SH-SY5Y (cell line): ENCODE results near the gene PKIG.

Source experiments
- GATA2 ChIP-seq: IDR thresholded peaks from 2 replicates; pipeline ENCODE4 v1.6.1; 2011; ENCODE audit warnings: mild to moderate bottlenecking, low read depth, low read length
- GATA3 ChIP-seq: IDR thresholded peaks from 2 replicates; pipeline ENCODE4 v1.6.1; 2011; ENCODE audit warnings: low read depth, mild to moderate bottlenecking, low read length, moderate library complexity

Gene PKIG

DNA sequence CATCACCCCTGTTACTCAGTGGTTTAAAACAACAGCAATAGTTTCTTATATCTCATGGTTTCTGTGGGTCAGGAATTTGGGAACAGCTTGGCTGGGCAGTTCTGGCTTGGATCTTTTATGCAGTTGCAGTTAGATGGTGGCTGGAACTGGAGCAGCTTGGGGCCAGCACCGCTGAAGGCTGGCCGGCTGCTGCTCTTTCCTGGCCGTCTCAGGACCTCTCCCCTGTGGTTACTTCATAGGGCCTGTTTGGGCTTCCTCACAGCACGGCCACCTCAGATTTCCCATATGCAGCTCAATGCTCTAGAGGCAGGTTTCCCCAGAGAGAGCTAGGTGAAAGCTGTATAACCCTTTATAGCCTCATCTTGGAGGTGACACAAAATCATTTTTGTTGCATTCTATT lies 15.6 kb downstream of the PKIG start:
- TF ChIP-seq GATA2 = no peak
- no peak for TF ChIP-seq GATA3

DNA sequence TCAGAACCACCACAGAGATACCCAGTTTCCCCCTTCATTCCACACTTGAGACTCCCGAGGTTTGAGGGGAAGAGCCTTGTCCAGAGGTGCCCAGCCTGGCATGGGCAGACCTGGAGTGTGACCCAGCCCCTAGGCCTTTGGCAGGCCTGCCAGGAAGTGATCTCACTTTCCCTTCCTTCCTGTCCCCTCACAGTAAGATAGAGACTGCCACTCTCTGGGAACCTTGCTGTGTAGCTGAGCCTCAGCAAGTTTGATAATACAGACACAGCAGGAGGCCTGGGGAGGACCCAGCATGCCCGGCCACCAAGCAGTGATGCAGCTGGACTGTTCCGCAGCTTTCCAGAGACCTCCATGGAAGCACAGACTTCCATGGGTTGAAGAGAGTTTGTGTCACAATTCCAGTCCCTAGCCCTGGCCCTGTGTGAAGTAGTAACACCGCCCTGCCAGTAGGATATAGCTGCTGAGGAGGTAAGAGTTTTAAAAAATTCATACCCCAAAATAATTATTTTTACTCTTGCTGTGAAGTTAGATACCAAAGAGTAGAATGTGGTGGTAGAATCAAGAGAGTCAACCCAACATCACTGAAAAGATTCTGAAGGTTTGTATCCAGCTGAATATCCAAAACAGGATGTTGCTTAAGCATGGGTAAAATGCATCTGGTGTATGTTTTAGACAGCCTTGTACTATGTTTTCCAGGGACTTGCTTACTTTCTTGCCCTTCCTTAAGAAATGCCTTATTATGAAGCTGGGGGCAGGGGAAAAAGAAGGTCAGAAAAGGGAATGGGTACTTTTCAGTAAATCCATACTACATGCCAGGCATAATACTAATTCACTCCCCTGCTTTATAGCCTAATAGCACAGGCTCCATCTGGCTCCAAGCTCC lies 16.3 kb downstream of the PKIG start:
- TF ChIP-seq GATA3 (no peak), GATA2 (no peak)

DNA sequence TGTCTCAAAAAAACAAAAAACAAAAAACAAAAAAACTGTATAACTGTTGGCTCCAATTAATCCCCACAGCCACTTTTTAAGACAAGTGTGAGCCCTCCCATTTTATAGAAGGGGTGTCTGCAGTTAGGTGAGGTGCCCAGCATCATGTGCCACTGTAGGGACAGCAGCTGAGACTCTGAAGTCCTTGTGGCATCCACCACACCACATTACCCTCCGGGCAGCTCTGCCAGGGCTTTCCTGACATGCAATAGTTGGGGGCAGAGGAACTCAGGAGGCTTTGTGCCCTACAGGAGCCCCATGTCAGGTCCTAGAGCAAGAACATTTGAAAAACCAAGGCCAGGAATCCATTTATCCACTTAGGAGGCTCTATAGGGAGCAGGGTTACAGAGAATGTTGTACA lies 17.3 kb downstream of the PKIG start:
- no peak for TF ChIP-seq GATA2
- TF ChIP-seq GATA3 = no peak

GRCh38 chr20:44600301-44600700 lies 17.9 kb downstream of the PKIG start:
- TF ChIP-seq GATA3 (no peak), GATA2 (no peak)

GRCh38 chr20:44600758-44601201 lies 18.4 kb downstream of the PKIG start:
- TF ChIP-seq GATA2 (no peak), GATA3 (no peak)

GRCh38 chr20:44601236-44601671 lies 18.9 kb downstream of the PKIG start:
- no peak for TF ChIP-seq GATA2

GRCh38 chr20:44601801-44602204 lies 19.4 kb downstream of the PKIG start:
- TF ChIP-seq GATA3 = no peak

GRCh38 chr20:44603327-44603726 lies 20.9 kb downstream of the PKIG start:
- TF ChIP-seq GATA3 = no peak
- no peak for TF ChIP-seq GATA2

DNA sequence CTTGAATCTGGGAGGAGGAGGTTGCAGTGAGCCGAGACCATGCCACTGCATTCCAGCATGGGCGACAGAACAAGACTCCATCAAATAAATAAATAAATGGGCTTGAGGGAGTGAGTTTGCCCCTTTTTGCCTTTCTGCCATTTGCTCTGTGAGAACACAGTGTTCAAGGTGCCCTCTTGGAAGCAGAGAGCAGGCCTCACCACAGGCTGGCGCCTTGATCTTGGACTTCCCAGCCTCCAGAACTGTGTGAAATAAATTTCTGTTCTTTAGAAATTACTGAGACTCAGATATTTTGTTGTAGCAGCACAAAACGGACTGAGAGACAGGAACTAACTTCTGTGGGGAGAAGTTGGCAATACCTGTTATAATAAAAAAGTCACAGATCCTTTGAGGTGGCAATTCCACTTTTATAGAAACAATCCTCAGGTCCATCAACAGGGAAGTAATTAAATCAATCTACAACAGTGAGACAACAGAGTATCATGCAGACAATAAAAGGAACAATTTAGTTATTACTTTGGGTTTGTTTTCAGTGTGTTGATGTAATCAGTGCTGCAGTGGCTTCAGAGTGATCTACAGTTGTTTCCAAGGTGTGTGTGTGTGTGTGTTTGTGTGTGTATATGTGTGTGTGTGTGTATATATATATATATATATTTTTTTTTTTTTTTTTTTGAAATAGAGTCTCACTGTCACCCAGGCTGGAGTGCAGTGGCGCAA lies 24.5 kb downstream of the PKIG start:
- TF ChIP-seq GATA2 (no peak), GATA3 (no peak)

GRCh38 chr20:44609006-44609515 lies 26.7 kb downstream of the PKIG start:
- TF ChIP-seq GATA3 = no peak
- no peak for TF ChIP-seq GATA2

DNA sequence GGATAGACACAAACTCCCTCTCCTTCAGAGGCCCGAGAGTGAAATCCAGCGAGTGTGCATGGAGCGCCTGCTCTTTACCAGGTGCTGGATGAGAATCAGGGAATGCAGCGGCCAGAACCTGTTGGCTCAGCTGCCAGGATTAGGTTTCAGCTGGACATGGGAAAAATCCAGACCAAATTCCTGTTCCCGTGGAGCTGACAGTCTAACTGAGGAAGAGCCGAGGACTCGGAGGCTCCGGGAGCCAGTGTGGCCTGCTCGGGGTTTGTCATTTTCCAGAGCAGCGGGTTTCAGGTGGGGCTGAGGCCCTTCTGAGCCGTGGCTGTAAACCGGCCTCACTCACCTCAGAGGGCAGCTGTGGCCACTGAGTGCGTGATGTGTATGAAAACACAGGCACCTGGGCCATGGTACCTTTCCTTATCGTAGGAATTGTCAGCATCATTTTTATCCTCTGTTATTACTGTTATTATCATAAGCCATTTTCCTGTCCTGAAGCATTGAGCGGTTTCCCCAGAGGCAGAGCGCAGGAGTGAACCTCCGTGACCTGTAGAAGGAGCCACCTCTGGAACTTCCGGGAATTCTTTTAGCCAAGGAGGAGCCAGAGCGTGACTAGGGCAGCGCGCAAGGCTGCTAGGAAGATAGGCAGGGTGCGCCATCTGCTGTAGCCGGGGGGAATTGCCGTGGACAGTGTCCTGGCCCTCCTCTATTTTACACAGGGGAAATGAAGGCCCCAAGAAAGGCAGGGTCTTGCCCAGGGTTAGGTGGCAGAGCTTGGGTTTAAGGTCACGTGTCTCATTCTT lies 27.3 kb downstream of the PKIG start:
- TF ChIP-seq GATA2 (no peak), GATA3 (no peak)

- no peak for TF ChIP-seq GATA2
- TF ChIP-seq GATA3 = no peak
These were observed 28.1 kb downstream of the PKIG start for GRCh38 chr20:44610313-44610962.

DNA sequence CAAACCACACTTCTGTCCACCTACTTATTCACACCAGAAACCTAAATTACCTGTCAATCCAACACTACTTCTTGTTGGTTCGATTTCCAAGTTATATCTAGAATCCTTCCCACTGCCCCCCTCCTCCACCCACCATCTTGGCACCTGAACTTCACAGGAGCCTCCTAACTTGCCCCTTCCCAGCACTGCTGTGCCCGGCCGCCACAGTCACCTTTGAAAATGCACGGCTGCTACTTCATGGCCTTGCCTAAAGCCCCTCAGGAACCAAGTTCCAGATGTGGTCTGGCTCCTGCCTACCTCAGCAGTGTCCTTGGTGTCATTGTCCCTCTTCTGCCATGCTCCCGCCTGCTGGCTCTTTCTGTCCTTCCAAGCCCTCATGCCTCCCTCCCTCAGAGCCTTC lies 31.2 kb downstream of the PKIG start:
- TF ChIP-seq GATA2 (no peak), GATA3 (no peak)
